DMS53 treated with DMSO at 0.1 percent for 48 hours (cell line): ENCODE measurements around the gene TNRC6A.
A peak's percentile ranks its signal among the peaks of the same experiment; 100 is the strongest.
"Not testable (repeated sequence)": the region's sequence is repeated elsewhere in the genome, so short reads cannot be mapped to it uniquely, and the experiment has no call there.

Experiments
- DNase-seq: peaks from one replicate; lab custom pipeline; 2025; ENCODE audit not compliant: unreplicated experiment; lab: John Stamatoyannopoulos, UW

TNRC6A gene

DNA sequence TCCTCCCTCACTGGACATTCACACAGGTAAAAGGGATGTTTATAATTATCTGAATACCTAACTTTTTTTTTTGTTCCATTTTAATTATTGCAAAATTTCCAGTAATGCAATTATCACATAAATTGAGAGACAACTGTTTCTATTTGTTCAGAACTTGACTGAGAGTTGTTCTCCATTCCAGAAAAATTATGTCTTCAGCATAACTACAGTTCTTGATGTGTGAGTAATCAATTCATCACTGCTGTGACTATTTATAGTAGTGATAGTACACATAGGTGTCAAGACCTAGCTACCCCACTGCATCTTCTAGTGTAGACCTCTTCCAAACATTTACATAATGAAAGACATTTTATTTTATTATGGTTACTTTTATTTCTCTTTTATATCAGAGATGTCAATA, 5.8 kb upstream of the TNRC6A start:
- no peak for DNase-seq

DNA sequence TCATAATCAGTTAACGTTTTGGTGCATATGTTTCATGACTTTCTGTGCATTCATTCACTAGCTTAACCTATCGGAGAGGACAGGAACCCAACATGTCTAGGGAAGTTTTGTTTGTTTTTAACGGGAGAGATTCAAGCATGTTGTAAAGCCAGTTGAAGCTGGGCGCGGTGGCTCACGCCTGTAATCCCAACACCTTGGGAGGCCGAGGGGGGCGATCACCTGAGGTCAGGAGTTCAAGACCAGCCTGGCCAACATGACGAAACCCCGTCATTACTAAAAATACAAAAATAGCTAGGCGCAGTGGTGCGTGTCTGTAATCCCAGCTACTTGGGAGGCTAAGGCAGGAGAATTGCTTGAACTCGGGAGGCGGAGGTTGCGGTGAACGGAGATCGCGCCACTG, 1.4 kb upstream of the TNRC6A start:
- DNase-seq, result no peak

DNA sequence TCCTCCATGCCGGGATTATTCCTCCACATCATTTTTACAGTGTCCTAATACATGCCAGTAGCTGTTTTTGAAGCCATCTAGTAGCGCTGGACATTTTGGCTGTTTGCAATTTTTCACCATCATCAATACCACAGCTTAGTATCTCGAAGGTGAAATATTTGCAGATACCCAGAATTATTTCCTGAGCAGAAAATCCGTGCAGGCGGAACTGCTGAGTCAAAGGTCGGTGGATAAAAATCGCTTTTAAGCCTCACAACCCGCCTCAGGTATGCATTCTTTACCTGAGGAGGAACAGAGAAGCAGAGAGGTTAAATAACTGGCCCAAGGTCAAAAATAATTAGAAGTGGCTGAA, 584 bp upstream of the TNRC6A start:
- DNase-seq, result no peak

DNA sequence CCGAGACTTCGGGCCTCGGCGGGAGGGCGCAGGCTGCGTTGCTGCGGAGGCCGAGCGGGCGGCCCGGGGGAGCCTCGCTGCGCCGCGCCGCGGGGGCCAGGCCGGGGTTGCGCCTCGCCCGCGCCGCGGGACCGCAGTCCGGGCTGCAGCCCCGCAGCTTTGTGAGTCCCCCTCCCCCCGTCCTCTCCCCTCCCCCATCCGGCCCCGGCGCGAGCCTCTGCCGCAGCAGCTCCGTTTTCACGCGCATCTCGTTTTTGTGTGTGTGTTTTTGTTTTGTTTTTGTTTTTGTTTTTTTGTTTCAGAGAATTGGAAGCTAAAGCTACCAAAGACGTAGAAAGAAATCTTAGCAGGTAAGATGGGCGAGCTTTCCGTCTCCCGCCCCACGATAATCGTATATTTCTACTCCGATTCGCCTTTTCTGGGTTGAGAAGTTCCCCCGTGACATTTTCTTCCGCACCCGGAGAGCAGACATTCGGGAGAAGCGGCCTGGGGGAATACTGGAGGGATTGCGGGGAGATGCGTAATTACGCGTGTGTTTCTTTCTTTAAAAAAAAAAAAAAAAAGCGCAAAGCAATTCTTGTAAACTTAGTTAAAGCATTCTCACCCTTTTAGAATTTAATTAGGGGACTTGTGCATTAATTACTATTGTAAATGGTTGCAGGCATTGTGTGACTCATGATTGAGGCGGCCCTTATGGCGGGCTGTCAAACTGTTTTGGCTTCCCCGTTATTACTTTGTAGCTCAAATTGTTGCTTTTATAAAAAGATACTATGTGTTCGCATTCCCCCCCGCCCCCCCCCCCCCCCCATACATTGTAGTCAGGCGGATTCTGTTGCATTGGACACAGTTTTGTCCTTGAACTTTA, 732 bp downstream of the TNRC6A start:
- DNase-seq, result no peak

DNA sequence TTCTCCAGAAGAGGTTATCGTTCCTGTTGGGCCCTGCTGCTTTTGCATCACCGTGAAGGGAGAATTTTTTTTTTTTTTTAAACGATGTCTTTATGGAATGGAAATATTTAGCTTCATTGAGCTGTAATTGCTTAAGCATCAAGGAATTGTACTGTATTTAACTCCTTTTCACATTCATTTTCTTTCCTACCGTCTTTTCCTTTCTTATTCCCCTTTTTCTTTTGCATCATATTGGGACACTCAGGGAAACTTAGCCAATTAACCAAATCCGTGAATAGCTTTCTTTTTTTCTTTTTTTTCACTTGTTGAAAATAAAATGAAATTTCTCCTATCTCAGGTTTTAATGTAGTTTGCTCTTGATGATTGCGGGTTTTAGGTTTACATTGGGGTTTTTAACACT, 1.5 kb downstream of the TNRC6A start:
- no peak for DNase-seq

DNA sequence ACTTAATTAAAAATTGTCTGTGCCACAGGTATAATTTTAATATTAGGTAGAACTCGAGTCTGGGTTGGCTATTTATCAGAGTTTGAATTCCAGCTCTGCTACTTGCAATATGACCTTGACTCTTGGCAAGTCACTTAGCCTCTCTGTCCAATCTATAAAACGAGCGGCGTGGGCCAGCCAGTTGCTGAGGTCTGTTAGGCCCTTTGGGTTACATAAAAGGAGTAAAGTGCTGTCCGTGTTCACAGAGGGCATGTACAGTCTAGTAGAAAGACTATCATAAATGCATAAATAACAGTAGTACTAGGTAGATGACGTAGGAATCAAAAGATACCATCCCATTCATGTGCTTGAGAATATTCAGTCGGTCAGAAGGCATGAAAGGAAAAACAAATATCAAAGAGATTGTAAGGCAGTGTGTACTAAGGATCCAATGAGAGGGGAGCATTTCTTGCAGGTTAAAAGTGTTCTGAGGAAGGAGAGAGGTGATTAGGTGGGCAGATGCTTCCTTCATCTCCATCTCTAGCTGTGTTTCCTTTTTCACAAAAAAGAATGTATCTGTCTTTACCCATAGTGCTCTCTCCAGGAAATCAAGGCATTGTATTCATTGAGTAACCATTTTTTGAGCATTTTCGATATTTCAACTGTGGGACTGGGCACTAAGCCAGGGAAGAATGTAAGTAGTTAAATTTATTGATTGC, 2.4 kb downstream of the TNRC6A start:
- DNase-seq, result no peak

DNA sequence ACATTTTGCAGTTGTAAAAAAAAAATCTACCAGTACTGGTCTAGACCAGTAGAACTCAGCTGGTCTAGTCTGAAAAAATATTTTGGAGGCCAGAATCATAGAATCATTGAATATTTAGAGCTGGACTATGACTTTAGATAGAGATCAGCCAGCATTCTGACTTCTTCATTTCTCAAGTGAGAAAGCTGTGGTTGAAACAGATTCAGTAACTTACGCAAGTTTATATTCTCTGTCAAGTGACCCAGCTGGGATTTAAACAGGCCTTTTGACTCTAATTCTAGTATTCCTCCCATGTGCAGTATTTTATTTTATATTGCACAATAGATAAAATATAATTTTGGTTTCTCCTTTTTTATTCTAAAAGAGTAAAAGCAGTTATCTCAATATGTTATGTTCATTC, 4.9 kb downstream of the TNRC6A start:
- no peak for DNase-seq

DNA sequence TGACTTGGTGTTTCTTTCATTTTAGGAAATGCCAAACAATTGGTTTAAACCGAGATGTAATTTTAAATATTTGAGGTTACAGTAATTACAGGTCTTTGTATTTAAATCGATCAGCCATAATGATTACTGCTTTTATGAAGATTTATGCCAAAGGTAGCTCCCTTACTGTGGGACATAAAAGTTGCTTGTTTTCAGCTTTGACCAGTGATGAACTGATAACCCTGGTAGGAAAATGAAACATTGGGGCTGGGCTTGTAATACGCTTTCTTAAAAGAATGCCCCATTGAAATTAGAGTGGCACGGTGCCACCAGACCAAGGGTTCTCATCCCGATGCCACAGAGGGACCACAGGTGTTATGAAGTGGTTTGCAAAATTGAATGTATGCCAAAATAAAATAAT, 7.3 kb downstream of the TNRC6A start:
- DNase-seq, result no peak

DNA sequence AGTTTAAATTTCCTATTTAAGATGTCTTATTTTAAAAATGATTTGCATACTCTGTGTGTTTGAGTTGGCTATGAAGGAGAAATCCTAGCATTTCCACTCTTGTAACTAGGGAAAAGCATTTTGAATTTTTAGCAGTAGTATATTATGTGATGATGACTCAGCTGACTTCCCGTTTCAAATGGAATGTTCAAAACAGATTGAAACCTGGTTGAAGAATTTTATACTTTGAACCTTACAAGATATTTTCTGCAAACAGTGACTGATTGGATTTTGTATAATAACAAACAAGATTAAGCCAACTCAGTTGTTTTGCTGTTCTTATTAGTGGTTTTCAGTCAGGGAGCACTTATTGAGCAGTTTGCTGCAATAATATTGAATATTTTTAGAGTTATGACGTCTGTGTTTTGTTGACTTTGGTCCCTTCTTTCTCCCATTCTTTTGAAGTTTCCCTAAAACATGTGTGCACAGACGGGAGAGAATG, 8.0 kb downstream of the TNRC6A start:
- no peak for DNase-seq

DNA sequence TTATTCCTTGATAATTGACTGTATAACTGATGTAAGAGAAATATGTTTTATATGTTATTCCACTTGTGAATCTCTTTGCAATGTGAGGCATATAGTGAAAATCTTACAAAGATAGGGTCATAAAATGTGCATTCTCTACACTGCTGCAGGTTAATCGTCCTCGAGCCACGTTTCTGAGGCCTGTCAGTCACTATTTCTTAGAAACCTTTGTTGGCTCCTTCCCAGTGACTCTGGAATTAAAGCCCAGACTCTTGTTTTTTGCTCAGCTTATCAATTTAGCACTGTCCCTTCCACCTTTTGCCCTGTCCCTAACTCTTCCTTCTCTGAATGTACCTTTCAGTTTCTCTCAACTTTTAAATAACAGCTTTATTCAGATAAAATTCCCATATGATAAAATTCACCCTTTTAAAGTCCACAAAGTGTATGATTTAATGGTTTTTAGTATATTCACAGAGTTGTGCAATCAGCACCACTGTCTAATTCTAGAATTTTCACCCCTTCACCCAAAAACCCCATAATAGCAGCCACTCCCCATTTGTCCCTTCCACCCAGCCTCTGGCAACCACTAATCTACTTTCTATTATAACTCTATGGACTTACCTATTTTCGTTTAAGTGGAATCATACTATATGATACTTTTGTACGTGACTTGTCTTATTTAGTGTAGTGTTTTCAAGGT, 8.6 kb downstream of the TNRC6A start:
- DNase-seq, result no peak

DNA sequence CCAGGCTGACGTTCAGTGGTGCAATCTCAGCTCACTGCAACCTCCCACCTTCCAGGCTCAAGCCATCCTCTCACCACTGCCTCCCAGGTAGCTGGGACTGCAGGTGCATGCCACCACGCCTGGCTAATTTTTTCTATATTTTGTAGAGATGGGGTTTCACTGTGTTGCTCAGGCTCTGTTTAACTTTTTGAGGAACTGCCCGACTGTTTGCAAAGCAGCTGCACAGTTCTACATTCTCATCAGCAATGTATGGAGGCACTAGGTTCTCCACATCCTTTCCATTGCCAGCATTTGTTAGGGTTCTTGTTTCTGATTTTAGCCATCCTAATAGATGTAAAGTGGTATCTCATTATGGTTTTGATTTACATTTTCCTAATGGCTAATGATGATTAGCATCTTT, 9.4 kb downstream of the TNRC6A start:
- no peak for DNase-seq

DNA sequence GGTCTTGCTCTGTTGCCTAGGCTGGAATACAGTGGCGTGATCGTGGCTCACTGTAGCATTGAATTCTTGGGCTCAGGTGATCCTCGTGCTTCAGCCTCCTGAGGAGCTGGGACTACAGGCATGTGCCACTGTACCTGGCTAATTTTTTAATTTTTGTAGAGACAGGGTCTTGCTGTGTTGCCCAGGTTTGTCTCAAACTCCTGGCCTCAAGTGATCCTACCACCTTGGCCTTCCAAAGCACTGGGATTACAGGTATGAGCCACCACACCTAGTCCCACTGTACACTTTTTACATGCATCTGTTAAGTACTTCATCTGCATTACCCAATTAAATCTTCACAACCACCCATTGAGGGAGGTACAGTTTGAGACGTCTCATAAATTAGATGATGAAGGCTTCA, 12.4 kb downstream of the TNRC6A start:
- no peak for DNase-seq

DNA sequence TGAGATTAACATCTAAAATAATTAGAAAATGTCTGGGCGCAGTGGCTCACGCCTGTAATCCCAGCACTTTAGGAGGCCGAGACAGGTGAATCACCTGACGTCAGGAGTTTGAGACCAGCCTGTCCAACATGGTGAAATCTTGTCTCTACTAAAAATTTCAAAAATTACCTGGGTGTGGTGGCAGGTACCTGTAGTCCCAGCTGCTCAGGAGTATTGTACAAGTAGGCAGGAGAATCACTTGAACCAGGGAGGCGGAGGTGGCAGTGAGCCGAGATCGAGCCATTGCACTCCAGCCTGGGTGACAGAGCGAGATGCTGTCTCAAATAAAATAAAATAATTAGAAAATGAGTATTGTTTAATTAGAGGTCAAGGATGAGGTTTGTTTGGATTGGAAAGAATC, 13.2 kb downstream of the TNRC6A start:
- not testable (repeated sequence) for DNase-seq

DNA sequence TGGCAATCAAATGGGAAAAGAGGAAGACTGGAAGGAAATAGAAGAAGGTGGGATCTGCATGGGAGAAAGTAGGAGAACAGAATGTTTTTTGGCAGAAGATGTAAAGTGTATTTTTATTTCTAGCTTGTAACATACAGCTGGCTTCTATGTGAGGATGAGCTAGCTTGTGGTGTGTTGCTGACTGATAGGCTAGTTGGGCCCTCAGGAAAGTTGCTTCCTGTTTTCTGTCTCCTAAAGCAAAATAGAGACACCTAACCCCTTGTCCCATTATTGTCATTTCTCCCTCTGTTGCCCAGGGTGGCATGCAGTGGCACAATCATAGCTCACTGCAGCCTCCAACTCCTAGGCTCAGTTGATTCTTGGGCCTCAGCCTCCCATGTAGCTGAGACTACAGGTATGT, 15.9 kb downstream of the TNRC6A start:
- no peak for DNase-seq

DNA sequence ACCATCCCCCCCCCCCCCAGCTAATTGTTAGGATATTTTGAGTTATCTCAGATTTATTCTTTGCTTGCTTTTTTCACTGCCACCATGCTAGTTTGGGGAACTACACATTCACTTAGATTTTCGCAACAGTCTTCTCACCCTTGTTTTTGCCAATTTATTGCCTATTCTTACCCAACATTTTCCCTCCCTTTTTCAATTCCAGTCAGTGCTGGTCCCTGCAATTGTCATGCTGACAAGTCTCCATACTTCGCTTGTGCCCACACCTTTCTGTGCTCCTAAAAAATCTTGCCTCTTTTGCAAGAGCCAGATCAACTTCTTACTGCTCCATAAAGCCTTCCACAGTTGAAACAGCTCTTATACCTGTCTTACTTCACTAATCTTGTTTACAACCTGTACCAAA, 16.3 kb downstream of the TNRC6A start:
- no peak for DNase-seq

DNA sequence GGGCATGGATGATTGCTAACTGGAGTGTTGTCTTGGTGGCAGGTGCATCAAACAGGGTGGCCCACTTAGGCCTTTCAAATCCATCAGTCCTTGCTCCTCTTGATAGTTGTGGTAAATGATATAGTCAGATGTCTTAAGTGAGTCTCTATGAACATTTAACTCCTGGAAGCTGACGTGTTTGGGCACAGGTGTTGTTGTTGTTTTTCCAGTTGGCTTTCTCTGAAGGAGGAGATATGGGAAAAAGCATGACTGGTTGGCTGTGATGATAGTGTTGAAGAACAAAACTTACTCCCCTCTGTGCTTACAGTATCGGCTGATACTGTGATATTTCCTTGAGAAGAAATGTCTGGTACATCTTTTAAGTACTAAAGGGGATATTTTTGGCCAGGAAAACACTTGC, 18.0 kb downstream of the TNRC6A start:
- DNase-seq, result peak; percentile 73

DNA sequence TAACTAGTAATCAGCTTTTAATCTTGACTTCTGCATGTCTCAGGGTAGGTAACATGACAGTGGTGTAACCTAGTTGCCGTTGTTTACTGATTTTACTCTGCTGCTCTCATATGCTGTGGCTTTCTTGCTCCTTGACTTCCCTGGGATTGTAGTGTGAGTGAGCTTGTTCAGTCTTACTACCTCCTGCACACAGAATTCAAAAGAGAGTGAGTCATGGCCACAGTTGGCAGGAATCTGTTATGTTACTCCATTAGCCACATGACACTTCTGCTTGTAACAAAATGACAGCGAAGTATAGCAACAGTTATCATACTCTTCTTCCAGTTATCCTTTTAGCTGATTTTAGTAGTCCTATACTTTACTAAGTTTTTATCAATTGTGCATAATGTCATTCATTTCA, 18.8 kb downstream of the TNRC6A start:
- peak; percentile 37 for DNase-seq

DNA sequence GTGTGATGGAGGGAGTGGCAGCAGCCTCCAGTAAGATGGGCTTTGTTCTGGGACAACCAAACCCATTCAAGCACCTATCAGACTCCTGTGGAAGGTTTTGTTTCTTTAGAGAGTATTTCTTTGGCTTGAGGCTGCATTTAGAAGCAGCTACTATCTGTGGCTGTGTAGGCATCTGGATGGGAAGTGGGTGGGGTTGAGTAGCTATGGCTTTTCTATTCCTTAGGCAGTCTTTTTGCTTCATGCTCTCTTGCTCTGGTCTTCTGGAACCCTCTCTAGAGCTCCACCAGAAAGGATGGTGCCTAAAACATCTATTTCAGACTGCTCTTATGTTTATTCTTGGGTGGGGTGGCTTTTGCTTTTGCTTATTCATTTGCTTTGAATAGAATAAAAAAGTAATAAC, 19.9 kb downstream of the TNRC6A start:
- DNase-seq, result no peak

DNA sequence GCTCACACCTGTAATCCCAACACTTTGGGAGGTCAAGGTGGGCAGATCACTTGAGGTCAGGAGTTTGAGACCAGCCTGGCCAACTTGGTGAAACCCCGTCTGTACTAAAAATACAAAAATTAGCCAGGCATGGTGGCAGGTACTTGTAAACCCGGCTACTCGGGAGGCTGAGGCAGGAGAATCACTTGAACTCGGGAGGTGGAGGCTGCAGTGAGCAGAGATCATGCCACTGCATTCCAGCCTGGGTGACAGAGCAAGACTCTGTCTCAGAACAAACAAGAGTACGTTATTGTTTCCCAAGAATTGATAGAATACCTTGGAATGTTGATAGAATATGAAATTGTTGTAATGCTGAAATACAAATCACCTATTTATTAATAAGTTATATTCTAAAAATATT, 20.4 kb downstream of the TNRC6A start:
- not testable (repeated sequence) for DNase-seq

DNA sequence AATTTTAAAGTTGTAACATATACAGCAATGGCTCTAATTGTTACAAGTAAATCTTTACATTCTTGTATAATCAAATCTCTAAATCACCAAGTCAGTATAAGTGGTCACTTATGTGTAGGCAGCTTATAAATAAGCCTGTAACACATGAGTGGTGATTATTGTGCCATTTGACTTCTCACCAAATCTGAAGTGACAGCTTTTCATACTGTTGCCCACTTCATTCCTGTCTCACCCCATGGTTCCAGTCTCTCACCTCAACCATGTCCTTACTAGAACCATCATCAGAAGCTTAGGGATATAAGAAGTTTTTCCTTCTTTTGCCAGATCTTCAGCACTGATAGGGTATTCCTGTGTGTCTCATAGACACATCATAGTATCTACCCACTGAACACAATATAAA, 23.5 kb downstream of the TNRC6A start:
- no peak for DNase-seq

DNA sequence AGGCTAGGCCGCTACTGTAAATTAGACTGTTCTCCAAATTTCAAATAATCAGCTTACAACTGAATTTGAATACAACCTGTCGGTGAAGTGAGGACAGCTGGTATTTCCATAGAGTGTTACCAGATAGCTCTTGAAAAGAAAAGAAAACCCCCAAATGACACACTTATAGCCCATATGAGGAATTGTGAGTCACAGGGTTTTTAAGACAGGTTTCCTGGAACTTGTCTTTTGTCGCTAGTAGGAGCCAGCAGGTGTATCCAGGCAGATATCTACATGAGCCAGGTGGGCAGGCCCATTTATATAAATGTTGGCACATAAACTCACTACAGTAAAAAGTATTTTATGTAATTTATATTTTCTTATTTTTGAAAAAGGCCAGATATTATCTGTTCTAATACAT, 24.0 kb downstream of the TNRC6A start:
- peak; percentile 50 for DNase-seq

DNA sequence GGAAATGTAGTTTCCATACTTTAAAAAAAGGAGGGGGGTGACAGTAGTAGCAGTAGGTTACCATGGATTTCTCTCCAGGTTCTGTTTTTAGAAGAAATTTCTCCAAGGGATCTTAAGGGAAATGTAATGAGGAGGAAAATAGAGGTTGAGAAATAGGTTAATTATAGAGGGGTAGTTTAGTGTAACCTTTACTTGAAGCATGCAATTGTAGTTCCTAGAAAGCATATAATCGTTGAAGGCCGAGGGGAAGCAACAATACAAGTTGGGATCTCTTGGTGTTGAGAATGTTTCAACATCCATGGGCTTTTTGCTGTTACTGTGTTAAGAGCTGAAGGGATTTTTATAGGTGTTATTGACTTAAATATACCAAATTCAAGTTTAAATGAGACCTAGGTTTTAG, 25.1 kb downstream of the TNRC6A start:
- no peak for DNase-seq
